ENCODE results near the gene GCG. TPM values are rescaled to one million over a fixed set of nuclear protein-coding genes. Genes with fewer than 3 reads are reported as not detected.

GCG gene
- total and polyA plus RNA-seq, 2 donors (not counting 3 experiments of a cell fraction or from before 2014, with no cell fraction given): not detected

GRCh38 chr2:162107361-162107901, 44.6 kb downstream of the GCG start:
- Histone ChIP-seq H3K9me3 (replicated peaks; ENCODE audit: control insufficient read depth, insufficient read depth, low read length) (no peaks in the 10 kb centered on the region), H3K27ac (ENCODE audit: insufficient read depth, low read depth, low read length) (no peak overlapping the region), H3K4me2 (ENCODE audit: insufficient read depth, low read length) (no peak overlapping the region), H3K27me3 (ENCODE audit: control insufficient read depth in 2 of 2, insufficient read depth in 2 of 2, low read length in 2 of 2) (no peaks in the 10 kb centered on the region), H3K9me1 (replicated peaks; ENCODE audit: control insufficient read depth, extremely low read depth, insufficient read depth, low read length) (no peaks in the 10 kb centered on the region), H3K79me2 (ENCODE audit: control insufficient read depth, insufficient read depth, low read length) (no peaks in the 10 kb centered on the region), H3K36me3 (ENCODE audit: control insufficient read depth in 2 of 2, extremely low read depth in 1 of 2, insufficient read depth in 2 of 2, low read length in 2 of 2) (no peaks in the 10 kb centered on the region), H3K4me3 (replicated peaks in 1 of 3; ENCODE audit: insufficient read depth in 1 of 3, low read depth in 1 of 3, low read length in 3 of 3) (no peak overlapping the region), H3K9ac (replicated peaks; ENCODE audit: extremely low read depth, insufficient read depth, low read length) (no peak overlapping the region), H2AFZ (ENCODE audit: low read depth, low read length) (no peak overlapping the region), H3K4me1 (ENCODE audit: control insufficient read depth, extremely low read depth, insufficient read depth, low read length) (no peaks in the 10 kb centered on the region), H4K20me1 (replicated peaks; ENCODE audit: control insufficient read depth, extremely low read depth, insufficient read depth, low read length) (no peaks in the 10 kb centered on the region)
- dilution Hi-C loops (cut with MboI; ENCODE audit: extremely low pct_ligation_motif_present, low sequenced_read_pairs): no loop called here
- no TSS peak for BruUV-seq (replicated peaks)
- DNase-seq (ENCODE audit: low read depth, low spot score): no peak
- no peak for TF ChIP-seq GATA2 (IDR thresholded peaks at IDR 0.05; ENCODE audit: insufficient read depth, insufficient read length, low read depth, low read length)
- TF ChIP-seq FOS (IDR thresholded peaks at IDR 0.05; ENCODE audit: borderline replicate concordance, insufficient read depth, low read length): no peak
- TF ChIP-seq, protein P1, sequence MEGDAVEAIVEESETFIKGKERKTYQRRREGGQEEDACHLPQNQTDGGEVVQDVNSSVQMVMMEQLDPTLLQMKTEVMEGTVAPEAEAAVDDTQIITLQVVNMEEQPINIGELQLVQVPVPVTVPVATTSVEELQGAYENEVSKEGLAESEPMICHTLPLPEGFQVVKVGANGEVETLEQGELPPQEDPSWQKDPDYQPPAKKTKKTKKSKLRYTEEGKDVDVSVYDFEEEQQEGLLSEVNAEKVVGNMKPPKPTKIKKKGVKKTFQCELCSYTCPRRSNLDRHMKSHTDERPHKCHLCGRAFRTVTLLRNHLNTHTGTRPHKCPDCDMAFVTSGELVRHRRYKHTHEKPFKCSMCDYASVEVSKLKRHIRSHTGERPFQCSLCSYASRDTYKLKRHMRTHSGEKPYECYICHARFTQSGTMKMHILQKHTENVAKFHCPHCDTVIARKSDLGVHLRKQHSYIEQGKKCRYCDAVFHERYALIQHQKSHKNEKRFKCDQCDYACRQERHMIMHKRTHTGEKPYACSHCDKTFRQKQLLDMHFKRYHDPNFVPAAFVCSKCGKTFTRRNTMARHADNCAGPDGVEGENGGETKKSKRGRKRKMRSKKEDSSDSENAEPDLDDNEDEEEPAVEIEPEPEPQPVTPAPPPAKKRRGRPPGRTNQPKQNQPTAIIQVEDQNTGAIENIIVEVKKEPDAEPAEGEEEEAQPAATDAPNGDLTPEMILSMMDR (IDR thresholded peaks at IDR 0.05; ENCODE audit: extremely low read depth in 1 of 2, insufficient read depth in 1 of 2, low read depth in 1 of 2, low read length in 2 of 2): no peak
- TF ChIP-seq EZH2 (IDR thresholded peaks at IDR 0.05; ENCODE audit: borderline replicate concordance, low read depth, low read length, severe bottlenecking): no peak
- no peak for TF ChIP-seq POLR2A (IDR thresholded peaks at IDR 0.05; ENCODE audit: low read depth, low read length)
- no peak for TF ChIP-seq MAX (IDR thresholded peaks at IDR 0.05; ENCODE audit: insufficient read depth, insufficient read length)
- no peak for TF ChIP-seq MYC (IDR thresholded peaks at IDR 0.05; ENCODE audit: low read depth, low read length)
- TF ChIP-seq JUN (IDR thresholded peaks at IDR 0.05; ENCODE audit: borderline replicate concordance, insufficient read depth, insufficient read length, low read depth): no peak
- no peak for TF ChIP-seq POLR2AphosphoS5 (IDR thresholded peaks at IDR 0.05; ENCODE audit: insufficient read depth, low read depth, low read length)
- intact Hi-C loops (cut with micrococcal nuclease): no loop called here
- CTCF ChIA-PET: no interaction called here
- no peak for FAIRE-seq
- POLR2A ChIA-PET: no interaction called here

Measured in endothelial cell of umbilical vein (primary cell).